ENCODE measurements around the gene CCL24.

DNA sequence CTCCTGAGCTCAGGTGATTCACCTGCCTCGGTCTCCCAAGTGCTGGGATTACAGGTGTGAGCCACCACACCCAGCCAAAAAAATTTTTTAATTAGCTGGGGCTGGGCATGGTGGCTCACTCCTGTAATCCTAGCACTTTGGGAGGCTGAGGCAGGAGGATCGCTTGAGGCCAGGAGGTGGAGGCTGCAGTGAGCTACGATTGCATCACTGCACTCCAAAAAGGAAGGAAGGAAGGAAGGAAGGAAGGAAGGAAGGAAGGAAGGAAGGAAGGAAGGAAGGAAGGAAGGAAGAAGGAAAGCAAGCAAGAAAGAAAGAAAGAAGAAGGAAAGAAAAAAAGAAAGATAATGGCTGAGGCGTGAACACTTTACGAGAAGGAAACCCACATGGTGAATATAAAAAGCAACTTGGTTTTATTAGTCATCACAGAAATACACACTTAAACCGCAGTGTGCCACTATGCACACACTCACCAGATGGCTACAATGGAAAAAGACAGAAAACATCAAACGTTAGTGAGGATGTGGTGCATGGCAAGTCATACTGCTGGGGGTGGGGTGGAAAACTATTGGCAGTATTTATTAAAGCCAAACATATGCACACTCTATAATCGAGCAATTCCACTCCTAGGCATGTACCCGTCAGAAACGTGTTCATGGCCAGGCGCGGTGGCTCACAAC is 37.2 kb downstream of the CCL24 start:
- TF ChIP-seq, protein P1, sequence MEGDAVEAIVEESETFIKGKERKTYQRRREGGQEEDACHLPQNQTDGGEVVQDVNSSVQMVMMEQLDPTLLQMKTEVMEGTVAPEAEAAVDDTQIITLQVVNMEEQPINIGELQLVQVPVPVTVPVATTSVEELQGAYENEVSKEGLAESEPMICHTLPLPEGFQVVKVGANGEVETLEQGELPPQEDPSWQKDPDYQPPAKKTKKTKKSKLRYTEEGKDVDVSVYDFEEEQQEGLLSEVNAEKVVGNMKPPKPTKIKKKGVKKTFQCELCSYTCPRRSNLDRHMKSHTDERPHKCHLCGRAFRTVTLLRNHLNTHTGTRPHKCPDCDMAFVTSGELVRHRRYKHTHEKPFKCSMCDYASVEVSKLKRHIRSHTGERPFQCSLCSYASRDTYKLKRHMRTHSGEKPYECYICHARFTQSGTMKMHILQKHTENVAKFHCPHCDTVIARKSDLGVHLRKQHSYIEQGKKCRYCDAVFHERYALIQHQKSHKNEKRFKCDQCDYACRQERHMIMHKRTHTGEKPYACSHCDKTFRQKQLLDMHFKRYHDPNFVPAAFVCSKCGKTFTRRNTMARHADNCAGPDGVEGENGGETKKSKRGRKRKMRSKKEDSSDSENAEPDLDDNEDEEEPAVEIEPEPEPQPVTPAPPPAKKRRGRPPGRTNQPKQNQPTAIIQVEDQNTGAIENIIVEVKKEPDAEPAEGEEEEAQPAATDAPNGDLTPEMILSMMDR (conservative IDR thresholded peaks at IDR 0.05 in 1 of 2, IDR thresholded peaks at IDR 0.05 in 1 of 2; ENCODE audit: extremely low read depth in 1 of 2, insufficient read depth in 1 of 2, low read depth in 1 of 2, low read length in 2 of 2) = no peak
- TF ChIP-seq EZH2 (IDR thresholded peaks at IDR 0.05; ENCODE audit: borderline replicate concordance, low read length) = no peak

Data from mammary epithelial cell (primary cell).